Measurements from ENCODE around the gene FAM3B.

FAM3B gene

DNA sequence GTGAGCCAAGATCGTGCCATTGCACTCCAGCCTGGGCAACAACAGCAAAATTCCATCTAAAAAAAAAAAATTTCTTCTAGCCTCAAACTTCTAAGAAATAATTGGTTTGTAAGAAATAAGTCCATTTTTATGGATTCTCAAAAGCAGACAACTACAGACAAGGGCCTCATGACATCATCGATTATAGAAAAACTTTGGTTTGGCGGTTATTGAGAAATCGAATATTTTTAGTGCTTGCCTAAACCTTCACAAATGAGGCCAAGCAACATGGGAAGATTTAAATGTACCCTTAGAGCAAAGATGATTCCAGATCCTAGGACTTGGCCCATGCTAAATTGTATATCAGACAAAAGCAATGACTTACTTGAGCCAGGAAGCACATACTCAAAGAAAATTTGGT, 81.7 kb downstream of the FAM3B start:
- DNase-seq = no peak

DNA sequence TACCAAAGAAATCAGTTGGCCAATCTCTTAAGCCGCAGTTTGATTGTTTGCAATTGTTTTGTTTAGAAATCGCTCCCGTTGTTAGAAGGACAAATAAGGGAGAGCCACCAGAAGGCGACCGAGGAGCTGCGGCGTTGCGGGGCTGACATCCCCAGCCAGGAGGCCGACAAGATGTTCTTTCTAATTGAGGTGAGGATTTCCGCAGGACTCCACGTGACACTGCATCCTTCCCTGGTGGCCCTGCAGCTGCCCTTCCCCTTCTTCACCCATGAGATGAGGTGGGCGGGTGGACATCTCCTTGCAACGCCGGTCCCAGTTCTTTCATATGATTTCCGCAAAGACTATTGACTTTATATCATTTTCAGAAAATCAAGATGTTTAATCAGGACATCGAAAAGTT, 82.2 kb downstream of the FAM3B start:
- DNase-seq = no peak

DNA sequence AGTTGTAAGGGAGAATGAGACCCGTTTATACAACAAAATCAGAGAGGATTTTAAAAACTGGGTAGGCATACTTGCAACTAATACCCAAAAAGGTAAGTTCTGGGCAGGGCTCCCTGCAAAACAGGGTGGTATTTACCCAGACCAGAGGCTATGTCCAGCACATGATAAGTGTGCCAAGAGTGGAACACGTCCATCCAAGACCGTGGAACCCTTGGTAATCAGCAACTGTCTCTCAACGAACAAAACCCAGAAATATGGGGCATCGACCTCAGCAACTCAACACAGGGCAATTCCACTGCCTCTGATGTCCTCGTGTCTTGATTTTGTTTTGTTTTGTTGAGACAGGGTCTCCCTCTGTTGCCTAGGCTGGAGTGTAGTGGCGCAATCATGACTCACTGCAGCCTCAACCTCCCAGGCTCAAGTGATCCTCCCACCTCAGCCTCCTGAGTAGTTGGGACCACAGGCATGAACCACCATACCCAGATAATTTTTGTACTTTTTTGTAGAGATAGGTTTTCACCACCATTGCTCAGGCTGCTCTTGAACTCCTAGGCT, 82.7 kb downstream of the FAM3B start:
- DNase-seq = no peak

DNA sequence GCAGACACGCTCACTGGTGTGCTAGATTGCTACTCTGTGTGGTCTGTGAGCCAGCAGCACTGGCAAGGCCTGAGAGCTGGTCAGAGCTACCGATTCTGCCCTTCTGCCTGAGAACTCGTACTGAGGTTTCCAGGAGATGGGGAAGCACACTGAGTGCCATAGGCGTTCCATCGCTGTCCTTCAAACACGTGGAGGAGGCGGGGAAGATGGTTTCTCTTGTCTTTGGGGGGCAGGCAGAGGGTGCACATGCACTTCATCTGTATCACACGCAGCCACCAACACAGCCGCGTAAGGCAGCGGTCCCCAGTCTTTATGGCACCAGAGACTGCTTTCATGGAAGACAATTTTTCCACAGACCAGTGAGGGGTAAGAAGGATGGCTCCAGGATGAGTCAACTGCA, 85.6 kb downstream of the FAM3B start:
- DNase-seq = no peak

DNA sequence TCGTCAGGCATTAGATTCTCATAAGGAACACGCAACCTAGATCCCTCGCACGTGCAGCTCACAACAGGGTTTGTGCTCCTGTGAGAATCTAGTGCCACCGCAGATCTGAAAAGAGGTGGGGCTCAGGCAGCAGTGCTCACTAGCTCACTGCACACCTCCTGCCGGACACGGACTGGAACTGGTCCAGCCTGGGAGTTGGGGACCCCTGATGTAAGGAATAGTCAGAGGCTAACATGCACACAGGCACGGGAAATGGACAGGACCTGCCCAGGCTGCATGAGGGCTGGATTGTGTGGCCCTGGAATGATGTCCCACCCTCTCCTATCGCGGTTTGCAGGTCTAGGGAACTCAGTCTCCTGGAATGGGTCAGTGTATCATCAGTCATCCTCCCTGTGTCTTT, 86.2 kb downstream of the FAM3B start:
- DNase-seq = no peak

DNA sequence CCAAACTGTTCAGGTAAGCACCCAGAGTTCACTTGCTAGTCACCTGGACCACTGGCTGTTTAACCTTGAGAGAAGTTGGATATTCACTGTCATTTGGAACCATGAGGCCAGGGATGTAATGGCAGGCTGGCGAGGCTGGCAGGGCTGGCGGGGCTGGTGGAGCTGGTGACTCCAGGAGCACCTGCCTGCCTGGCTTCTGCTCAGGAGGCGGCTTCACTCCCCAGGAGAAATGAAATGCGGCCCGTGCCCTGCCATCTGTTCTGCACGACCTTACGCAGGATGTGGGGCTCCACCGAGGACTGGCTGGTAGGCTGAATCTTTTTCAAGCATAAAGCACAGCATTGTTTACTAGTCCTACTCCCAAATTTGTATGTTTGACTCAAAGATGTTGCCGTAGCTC, 86.7 kb downstream of the FAM3B start:
- no peak for DNase-seq

DNA sequence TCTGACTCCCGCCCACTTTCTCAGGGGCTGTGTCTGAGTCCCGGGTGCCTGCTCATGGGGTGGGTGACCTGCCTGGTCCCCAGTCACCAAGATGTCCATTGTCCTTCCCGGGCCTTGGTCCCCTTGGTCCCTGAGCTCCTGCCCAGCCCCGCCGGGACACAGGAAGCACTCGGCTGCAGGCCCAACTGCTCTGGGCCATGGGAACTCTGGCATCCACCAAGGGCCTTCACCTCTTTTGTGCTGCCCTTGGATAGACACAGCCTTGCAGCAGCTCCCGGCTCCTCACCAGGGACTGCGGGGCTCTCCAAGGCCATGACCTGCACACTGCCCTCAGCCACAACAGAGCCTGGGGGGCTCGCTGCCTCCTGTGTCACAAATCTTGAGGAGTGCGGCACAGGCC, 87.4 kb downstream of the FAM3B start:
- DNase-seq = no peak

DNA sequence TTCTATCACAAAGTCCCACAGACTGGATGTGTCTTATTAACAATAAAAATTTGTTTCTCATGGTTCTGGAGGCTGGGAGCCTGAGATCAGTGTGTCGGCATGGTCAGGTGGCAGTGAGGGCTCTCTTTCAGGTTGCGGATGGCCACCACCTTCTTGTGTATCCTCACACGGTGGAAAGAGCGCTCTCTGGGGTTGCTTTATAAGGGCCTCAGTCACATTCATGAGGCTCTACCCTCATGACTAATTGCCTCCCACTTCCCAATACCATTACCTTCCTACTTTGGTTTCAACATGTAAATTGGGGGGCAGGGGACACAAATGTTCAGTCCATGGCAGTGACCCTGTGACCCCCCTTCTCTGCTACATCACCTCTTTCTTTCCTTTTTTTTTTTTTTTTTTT, 88.7 kb downstream of the FAM3B start:
- DNase-seq = no peak

DNA sequence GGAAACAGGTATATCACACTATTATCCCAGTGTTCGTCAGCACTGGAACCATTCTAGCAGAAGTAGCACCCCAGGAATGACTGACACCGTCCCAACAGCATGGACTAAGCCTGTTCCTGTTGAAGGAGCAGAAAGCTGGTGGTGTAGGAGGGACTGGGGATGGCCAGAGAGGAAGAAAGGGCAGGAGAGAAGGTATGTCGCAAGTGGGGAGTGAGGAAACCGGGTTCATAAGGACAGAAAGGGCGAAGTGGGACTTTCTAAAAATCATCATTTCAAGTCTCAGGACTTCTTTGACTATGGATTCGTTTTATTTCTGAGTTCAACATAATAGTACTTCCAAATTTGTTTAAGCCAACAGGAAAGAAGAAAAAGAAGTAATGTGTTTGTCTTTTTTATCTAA, 89.7 kb downstream of the FAM3B start:
- no peak for DNase-seq

Measured in NCI-H2029 treated with DMSO at 0.1 percent for 48 hours (cell line).